Measurements from ENCODE around the gene MAP3K7CL.

- TF ChIP-seq CTCF (IDR thresholded peaks at IDR 0.05; ENCODE audit: low read depth, low read length) (no peak), EZH2phosphoT487 (IDR thresholded peaks at IDR 0.05; ENCODE audit: low read depth) (no peak)
Observed at GRCh38 chr21:29194847-29195246, 64.4 kb downstream of the MAP3K7CL start.

Measured in OCI-LY3 (cell line).